ENCODE data around the gene DCUN1D4.
"Not testable (repeated sequence)": the region's sequence is repeated elsewhere in the genome, so short reads cannot be mapped to it uniquely, and the experiment has no call there.

DCUN1D4 gene

DNA sequence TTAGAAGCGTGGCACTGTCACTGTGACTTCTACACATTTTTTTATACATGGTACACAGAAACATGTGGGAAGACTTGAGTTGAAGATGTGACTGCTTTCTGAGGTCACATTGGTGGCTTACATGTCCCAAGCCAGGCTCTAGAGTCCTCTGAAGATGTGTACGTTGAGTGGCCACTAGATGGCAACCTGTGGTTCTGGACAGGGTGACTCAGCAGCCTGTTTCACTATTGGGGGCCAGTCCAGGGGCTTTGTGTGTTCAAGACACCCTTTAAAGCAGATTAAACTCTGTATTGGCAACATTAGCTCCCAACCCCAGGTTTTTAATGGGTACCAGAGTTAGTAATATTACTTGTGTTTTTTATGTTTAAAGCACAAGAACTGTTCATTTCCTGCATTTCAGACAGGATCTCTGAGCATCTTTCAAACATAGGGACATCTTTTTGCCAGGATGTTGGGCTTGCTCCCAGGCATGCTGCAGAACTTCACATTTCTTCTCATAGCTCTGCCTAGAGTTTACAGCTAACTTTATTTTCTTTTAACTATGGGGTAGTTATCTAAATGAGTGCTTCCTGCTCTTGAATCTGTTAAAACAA lies 53.0 kb downstream of the DCUN1D4 start:
- DNase-seq, result peak; percentile 23

DNA sequence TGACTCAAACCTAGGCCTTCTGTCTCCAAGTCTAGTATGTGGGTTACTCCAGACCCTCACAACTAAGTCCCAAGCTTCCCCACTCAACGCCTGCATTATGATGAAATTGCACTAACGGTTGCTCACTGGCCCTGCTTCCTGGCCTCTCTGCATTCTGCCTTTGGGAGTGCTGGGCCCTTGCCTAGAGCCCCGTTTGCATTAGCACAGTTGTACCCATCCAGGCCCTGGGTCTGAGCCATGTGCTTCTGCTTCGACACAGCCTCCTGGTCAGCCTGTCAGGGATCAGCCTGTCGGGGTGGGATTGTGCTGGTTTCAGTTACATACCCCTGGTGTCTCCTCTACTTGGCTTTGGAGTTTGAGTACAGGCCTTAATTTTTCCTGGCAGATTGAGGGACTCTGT lies 58.4 kb downstream of the DCUN1D4 start:
- no peak for DNase-seq

DNA sequence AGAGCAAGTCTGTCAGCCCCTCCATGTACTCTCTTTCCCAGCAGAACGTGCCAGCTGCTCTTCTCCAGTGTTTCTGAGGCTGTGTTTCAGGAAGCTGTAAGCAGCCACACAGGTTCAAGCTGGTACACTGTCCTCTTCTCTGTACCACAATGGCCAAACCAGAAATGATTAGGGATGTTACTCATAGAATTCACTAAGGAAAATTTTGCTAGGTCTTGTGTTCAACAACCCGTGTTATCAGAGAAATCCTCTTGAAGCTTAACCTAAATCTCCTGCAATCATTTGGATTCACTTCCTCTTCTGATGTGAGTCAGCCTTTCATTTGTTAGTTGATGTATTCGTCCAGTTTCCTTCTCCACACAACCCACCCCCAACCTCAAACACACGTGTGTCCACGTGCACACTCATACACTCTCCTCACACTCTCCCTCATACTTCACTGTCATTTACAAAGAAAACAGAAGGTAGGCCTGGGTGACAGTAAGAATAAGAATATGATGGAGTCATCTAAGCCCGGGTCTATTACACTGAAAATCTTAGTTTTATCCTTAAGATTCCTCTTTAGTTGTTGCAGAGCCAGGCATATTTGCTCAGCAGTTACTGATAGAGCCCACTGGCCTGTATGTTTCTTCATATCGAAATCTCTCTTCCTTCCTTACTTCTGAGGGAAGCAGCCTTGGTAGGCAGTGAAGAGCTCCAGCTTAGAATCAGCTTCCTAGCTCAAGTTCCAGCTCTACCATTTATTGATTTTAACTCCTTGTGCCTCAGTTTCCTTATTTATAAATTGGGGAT lies 63.4 kb downstream of the DCUN1D4 start:
- no peak for DNase-seq

DNA sequence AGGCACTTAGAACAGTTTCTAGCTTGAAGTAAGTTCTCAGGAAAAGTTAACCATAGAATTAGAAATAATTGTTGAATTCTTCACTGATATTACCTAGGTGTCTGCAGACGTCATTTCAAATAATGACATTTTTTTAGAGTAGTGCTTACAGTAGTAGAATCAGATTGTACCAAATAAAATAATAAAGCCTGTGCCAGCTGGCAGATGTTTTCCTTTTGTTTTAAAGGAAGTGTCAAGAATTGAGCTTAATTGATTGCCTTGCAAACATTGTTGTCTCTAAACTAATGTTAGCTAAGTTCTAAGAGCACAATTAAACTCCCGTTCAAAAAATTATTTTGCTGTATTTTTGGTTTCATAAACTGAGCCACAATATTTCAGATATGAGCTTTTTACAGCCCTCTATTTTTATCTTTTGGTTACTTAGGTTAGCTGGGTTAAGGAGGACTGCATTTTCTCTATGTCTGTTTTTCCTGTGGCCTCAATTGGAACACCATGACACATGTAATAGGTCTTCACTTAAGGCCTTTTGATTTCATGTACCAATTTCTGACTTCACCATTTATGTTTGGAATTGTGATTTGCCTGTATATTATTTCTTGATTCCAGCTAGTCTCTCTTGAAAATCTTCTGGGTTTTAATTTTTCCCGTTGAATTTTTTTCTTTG lies 64.2 kb downstream of the DCUN1D4 start:
- no peak for DNase-seq

DNA sequence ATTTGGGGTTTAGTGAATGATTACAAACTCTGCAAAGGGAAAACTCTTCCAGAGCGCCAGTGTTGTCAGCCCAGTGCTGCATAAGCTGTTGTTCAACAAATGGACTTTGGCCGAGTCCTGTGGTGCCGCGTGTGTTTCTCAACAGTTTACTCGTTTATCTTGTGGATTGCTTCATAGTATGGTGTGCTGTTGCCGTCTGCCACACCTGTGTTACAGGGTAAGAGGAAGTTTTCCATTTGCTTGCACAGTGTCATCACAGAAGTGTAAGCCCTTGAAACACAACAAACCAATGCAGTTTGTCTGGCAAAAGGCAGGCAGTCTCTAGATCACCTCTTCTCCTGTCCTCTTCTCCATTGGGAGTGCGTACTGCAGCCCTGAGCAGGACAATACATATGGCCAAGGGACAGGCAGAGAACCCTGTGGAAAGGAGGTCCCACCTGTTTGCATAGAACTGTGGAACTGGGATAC lies 66.3 kb downstream of the DCUN1D4 start:
- no peak for DNase-seq

DNA sequence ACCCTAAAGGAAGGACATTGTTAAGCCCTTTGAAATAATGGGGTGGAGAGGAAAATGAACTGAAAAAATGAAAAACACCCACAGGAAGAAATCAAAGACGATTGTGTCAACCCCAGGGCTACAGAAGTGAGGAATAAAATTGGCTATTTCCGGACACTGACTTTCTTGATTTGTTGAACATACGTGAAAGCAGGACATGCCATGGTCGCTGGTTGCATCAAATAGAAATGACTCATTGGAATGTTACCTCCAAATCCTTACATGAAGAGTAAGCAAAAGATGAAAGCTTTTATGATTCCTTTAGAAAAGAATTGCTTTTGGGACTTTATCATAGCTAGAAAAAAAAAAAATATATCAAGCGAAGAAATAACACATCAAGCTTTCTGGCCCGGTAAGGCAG lies 75.3 kb downstream of the DCUN1D4 start:
- DNase-seq, result no peak

DNA sequence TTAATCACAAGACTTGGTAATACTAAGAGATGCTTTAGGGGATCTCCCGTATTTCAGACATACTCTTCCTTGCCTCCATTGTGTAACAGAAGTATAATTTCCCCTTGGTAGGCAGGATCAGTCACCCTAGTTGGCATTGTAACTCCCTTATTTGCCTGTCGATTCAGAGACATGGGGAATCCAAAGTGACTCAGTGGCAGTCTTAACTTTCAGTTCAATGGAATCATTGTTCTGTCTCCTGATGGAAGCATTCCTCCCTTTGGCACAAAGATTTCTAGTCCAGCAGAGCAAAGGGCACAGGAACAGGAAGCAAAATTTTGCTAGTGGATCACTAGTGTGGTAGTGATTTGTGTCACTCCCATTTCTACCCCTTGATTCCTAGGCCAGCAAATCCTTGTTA lies 80.4 kb downstream of the DCUN1D4 start:
- no peak for DNase-seq

DNA sequence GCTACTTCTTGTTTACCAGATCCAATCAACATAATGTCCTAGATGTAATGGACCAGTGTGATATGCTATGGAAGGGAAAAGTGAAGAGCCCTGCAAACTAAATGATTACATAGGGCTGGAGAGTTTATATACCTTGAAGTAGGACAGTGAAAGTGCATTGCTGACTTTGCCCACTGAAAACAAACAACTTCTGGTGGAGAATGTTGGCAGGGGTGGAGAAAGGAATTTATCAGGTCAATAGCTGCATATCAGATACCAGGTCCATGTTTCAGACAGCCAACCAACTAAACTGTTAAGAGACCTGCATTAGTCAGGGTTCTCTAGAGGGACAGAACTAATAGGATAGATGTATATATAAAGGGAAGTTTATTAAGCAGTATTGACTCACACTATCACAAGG lies 82.4 kb downstream of the DCUN1D4 start:
- DNase-seq, result no peak

DNA sequence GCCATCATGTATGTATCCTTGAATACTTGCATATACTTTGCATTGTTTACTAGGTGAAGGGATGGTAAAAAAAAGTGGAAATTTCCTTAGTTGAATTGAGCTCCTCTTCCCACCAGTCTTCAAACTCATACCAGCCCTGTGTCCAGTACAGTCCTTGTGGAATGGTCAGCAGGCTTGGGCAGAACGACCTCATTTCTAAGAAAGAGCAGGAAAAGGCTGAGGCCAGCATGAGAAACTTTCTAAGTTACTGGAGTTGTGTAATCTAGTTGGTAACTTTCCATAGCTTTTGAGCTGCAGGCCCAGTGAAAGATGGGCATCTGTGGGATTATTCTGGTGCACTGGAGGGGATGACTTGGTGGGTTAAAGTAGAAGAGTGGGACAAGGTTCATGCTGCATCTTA lies 87.6 kb downstream of the DCUN1D4 start:
- no peak for DNase-seq

DNA sequence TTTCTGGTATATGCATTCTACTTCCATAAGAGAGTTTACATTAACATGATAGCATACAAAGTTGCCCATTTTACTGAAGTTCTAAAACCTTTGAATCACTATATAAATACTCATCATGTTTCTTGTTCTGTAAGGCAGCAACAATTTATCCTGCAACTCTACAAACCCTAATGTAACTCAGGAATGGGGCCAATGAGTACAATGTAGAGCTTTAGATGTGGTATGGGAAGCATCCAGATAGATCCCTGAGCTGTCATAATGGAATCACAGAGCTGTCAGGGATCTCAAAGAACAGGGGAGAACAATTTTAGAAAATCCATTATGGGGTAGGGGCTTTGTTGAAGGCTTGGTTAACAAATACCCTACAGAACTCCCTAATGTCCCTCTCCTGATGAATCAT lies 88.5 kb downstream of the DCUN1D4 start:
- DNase-seq, result no peak

DNA sequence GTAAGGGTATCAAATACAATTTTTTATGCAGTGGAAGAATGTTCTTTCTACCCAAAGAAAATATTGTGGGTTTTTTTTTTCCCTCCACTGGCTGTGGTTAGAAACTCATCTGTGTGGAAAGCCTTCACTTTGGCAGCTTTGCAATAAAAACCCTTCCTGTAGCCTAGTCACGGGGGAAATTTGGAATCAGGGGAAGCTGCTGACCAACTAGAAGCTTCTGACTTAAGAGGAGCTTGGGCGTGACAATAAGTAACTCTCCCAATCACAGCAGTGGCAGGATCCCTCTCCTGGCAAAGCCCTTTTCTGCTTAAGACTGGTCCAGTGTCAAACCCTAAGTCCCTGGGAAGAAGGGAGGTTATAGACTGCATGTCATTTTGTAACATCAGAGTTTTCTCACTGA lies 89.3 kb downstream of the DCUN1D4 start:
- DNase-seq, result no peak

DNA sequence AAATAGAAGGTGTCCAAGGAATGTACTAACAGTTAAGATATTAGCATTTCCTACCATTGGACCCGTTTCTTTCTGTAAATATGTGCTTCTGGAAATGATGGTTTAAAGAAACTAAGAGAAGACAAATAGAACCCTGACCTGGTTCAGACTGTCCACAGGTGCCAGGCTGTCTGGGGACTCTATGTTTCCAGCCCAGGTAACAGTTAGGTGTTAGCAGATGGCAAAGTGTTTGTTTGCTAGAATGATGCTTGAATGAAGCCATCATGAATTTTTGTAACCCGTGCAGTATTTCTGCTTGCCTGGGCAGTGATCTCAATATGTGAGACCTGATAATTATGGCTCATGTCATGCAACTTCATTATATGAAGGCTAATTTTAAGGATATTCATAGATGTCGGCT lies 89.7 kb downstream of the DCUN1D4 start:
- no peak for DNase-seq

DNA sequence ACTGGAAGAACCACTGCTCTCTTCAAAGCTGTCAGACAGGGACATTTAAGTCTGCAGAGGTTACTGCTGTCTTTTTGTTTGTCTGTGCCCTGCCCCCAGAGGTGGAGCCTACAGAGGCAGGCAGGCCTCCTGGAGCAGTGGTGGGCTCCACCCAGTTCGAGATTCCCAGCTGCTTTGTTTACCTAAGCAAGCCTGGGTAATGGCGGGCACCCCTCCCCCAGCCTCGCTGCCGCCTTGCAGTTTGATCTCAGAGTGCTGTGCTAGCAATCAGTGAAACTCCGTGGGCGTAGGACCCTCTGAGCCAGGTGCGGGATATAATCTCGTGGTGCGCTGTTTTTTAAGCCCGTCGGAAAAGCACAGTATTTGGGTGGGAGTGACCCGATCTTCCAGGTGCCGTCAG lies 97.5 kb downstream of the DCUN1D4 start:
- not testable (repeated sequence) for DNase-seq

DNA sequence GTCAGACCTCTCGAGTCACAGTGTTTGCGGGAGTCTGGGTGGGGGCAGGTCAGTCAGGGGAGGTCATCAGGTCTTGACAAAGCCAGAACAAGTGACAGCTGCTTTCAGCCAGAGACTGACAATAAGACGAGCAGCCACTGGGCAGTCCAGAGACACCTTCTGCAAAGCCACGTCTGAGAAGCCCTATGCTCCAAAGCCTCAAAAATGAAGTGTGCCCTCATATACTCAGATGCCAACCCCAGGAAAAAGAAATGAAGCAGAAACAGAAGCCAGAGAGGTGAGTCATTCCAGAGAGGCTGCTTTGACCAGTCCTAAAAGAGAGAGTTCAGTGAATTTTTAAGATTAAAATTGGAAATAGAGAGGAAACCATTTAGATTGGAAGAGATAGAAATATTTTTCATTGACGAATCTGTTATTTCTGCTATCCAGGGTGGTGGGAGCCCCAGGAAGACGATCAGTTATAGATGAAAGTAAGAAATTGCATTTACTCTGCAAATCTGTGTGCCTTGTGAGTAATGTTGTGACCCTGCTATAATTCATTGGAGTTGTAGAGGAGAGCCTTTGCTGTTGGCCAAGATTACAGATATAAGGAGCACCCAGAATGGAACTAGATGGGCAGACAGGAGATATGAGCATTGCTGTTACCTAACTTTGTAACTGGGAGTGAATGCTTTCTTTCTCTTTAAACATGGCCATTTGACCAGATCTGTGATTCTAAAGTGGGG lies 99.3 kb downstream of the DCUN1D4 start:
- DNase-seq, result no peak

DNA sequence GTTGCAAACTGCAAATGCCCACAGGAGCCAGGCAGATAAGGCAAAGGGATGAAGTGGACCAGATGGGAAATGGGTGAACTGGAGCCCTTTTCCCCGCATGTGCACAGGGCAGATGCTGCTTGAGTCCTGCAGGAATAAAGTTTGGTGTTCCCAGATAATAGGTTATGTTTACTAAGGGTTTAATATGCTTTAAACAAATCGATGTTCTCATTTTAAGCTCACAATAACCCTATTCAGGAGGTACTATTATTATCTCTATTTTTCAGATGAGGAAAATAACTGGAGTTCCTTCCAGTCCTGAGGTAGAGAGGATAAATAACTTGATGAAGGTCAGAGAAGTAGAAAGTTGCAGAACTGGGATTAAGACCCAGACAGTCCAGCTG lies 99.9 kb downstream of the DCUN1D4 start:
- DNase-seq, result no peak

DNA sequence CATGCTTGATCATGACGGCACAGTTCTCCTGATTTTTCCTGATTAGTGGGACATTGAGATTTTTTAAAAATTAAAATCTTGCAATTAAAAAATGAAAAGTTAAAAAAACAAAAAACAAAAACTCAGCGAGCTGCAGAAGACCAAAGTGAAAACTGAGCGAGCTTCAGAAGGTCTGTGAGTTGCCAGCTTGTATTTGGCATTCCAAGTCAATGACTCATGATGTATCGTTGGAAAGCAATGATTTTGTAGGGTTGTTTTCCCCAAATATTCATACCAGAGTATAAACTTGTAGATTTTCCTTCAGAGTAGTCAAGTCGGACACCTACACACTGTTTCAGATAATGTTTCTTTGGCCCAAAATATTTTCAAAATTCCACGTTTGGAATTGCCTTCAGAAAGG lies 100.3 kb downstream of the DCUN1D4 start:
- DNase-seq, result no peak

DNA sequence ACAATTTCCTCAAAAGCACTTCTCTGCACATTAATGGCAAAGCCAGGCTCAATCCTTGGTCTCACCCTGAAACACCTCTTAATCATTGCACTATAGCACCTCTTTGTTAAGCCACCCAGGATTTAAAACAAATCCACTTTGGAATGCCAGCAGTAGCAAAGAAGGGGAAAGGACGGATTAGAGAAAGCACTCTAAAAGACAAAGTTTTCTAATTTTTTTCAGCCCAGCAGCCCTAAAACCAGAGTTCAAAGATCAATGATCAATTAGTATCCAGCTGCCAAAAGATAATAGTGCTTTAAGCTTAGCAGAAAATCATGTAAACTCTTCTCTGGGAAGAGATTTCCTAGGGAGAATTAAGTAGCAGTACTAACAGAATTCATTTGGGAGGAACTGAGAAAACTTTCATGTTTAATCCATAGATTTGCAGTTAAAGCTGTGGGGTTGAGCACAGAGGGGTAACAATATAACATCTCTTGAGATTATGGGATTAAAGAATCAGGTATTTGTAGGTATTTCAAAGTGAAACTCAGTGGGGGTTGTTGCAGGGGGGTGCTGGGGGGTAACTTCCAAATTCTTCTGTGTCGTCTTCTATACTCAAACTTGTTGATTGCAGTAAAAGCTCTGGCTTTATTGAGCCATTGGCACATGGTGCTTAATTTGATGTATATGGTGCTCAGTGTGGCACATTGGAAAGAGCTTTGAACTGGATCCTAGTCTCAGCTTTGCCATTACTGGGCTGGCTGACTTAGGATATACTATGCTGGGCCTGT lies 115.4 kb downstream of the DCUN1D4 start:
- no peak for DNase-seq

DNA sequence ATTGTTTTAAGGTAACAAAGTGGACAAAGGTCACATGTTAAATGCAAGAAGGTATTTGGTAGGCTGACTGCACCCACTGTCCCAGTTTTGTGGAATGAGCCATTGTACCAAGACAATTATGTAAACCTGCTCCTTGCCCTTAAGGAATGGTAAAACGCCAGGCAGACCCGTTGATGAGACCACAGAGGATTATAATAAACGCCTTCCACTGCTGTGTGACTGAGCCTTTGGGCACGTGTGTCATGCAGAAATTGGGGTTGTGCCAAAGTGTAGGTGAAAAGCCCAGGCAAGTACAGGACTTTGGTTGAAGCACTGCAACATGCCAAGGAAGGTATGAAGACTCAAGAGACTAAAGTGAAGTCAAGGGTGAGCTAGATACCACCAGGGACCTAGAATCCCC lies 117.5 kb downstream of the DCUN1D4 start:
- no peak for DNase-seq

DNA sequence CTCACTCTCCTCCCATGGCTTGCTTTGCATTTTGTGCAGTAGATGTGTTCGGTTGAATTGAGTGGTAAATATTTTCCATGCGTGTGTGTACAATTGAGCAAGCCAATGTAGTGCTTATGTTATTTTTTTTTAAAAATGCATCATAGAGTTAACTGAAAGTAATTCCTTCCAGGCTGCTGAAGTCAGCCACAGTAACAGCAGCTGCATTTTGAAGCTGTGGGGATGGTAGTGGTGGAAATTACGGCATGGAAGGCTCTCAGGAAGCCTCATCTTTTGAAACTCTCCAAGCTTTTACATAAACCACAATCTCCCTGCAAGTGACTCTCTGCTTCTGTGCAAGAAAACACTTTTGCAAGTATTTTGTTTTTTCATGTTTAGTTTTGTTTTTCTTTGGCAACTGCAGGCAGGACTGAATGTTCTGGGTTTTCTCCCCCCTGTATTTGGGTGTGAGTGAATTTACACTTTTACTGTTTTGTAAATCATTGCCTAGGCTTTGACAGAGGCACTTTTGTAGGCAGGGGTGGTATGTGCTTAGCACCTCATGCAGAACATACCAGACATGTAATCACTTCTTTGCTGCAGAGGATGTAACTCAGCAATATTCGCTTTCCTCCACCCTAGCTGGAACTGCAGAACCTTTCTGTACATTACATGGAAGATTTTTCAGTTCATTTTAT lies 121.0 kb downstream of the DCUN1D4 start:
- DNase-seq, result no peak

DNA sequence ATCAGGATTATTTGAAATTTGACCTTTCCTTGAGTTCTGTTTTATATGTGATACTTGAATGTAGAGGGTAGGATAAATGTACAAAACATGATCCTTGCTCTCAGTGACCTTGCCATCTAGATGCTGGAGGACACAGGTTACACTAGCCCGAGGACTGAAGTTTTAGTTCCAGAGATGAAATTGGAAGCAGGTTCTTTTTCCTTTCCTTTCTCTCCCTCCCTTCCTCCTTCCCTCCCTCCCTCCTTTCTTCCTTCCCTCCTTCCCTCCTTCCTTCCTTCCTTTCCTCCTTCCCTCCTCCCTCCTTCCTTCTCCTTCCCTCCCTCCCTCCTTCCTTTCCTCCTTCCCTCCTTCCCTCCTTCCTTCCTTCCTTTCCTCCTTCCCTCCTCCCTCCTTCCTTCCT lies 122.9 kb downstream of the DCUN1D4 start:
- no peak for DNase-seq
